ENCODE results near the gene GCM1.

GCM1 gene

DNA sequence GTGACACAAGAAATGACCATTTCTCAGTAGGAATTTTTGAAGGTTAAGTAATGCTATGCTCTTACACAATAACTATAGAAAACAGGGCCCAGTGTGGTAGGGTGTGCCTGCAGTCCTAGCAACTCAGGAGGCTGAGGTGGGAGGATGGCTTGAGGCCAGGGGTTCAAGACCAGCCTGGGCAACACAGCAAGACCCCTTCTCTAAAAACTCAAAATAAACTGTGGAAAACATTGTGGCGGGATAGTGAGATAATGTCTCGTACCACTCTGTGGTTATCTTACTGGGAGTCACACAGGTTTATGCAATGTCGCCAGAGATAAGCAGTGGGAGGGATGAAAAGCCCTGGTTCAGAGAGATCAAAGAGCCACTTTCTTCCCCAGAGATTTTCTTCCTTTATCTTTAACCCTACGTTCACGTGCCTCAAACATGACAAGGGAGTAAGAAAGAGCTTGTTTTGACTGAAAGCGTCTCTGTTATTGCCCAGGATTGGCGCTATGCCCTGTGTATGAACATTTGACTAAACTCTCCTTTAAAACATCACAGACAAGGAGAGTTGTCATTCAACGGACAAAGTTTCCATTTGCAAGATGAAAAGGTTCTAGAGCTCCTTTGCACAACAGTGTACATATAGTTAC is 13.9 kb downstream of the GCM1 start:
- no peak for DNase-seq (ENCODE audit: low spot score)
- TF ChIP-seq CTCF (IDR thresholded peaks at IDR 0.05; ENCODE audit: extremely low read depth, missing control alignments): no peak

- DNase-seq (ENCODE audit: low spot score): no peak
- no peak for TF ChIP-seq CTCF (IDR thresholded peaks at IDR 0.05; ENCODE audit: extremely low read depth, missing control alignments)
These were observed 14.7 kb downstream of the GCM1 start for GRCh38 chr6:53133961-53134360.

- no peak for TF ChIP-seq CTCF (IDR thresholded peaks at IDR 0.05; ENCODE audit: extremely low read depth, missing control alignments)
- no peak for DNase-seq (ENCODE audit: low spot score)
These were observed 17.9 kb downstream of the GCM1 start for GRCh38 chr6:53130569-53131290.

DNA sequence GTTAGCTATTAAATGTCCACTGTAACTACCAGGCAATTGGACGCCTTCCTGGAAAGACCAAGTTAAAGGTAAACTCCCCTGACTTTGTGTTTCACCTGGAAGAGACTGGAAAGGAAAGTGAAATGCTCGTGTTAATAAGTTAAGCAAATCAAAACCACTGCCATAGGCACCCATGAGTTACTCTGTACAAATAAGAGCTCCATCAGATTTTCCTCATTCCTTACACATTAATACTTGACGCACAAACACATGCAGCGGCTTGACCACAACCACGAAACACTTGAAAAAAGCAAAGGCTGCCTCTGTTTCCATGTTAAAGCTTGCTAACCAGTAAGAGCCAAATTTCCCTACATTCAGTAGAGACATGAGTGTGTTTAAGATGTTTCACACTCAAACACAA is 19.8 kb downstream of the GCM1 start:
- TF ChIP-seq CTCF (IDR thresholded peaks at IDR 0.05; ENCODE audit: extremely low read depth, missing control alignments): no peak

GRCh38 chr6:53125276-53125675 is 23.4 kb downstream of the GCM1 start:
- no peak for DNase-seq (ENCODE audit: low spot score)
- TF ChIP-seq CTCF (IDR thresholded peaks at IDR 0.05; ENCODE audit: extremely low read depth, missing control alignments): no peak

More for the DNA sequence above, 19.8 kb downstream of the GCM1 start:
- no peak for DNase-seq (ENCODE audit: low spot score)

DNA sequence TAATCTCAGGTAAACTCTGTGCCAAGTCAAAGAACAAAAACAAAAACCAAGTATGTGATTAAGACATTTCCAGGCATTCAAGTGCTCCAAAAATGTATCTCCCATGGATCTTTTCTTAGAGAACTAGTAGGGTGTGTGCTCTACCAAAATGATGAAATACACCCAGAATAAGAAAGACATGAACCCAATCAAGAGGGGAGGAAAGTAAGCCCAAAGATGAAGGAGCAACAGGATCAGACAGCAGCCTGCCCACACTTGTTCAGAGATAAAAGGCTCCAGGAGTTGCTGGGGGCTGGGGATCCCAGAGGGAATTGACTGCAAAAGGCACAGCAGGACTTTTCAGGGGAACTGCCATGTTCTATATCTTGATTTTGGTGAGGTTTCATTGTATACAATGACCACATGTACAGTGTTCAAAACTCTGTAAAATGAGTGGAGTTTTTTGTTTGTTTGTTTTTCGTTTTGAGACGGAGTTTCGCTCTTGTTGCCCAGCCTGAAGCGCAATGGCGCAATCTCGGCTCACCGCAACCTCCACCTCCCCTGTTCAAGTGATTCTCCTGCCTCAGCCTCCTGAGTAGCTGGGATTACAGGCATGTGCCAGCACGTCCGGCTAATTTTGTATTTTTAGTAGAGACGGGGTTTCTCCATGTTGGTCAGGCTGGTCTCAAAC is 24.4 kb downstream of the GCM1 start:
- no peak for TF ChIP-seq CTCF (IDR thresholded peaks at IDR 0.05; ENCODE audit: extremely low read depth, missing control alignments)
- no peak for DNase-seq (ENCODE audit: low spot score)

GRCh38 chr6:53119772-53120409 is 28.8 kb downstream of the GCM1 start:
- DNase-seq (ENCODE audit: low spot score): no peak
- TF ChIP-seq CTCF (IDR thresholded peaks at IDR 0.05; ENCODE audit: extremely low read depth, missing control alignments): no peak
